Hepatocyte (in vitro differentiated cells): ENCODE data around the gene FMO3.

Source experiments
- CTCF ChIP-seq: fragments of 200-600 bp; sonication (generic); IDR thresholded peaks from 2 replicates; pipeline ENCODE4 v1.5.1; 2016; ENCODE audit warnings: antibody characterized with exemption, mild to moderate bottlenecking; ENCODE audit not compliant: poor library complexity
- EZH2 ChIP-seq: fragments of 200-600 bp; sonication (generic); IDR thresholded peaks from 2 replicates; pipeline ENCODE4 v1.6.1; 2016; ENCODE audit warnings: antibody characterized with exemption, mild to moderate bottlenecking, borderline replicate concordance

GRCh38 chr1:171152549-171152948, 61.8 kb downstream of the FMO3 start:
- TF ChIP-seq CTCF (no peak), EZH2 (no peak)
